ENCODE results near the gene SKIDA1. TPM values are rescaled to one million over a fixed set of nuclear protein-coding genes. Genes with fewer than 3 reads are reported as not detected.
"Not testable (repeated sequence)": the region's sequence is repeated elsewhere in the genome, so short reads cannot be mapped to it uniquely, and the experiment has no call there.

Gene SKIDA1
- total RNA-seq, 1 experiment from 2014 or later: 6.3 TPM

GRCh38 chr10:21552638-21553037 is 27.2 kb upstream of the SKIDA1 start:
- H3K27me3 Mint-ChIP-seq (ENCODE audit: insufficient read depth, unreplicated experiment): no peaks in the 10 kb centered on the region
- TF ChIP-seq CTCF (IDR thresholded peaks at IDR 0.05; ENCODE audit: insufficient read depth in 1 of 2, low read depth in 1 of 2, low read length in 1 of 2, severe bottlenecking in 1 of 2, unreplicated experiment in 1 of 2): no peak
- no peaks in the 10 kb centered on the region for H3K27me3 ChIP-seq (replicated peaks; ENCODE audit: control insufficient read depth, insufficient read depth, low read length)
- no peak overlapping the region for H3K4me3 Mint-ChIP-seq (ENCODE audit: unreplicated experiment)
- no peak overlapping the region for H3K4me3 ChIP-seq (ENCODE audit: low read depth, low read length)
- H3K36me3 ChIP-seq (ENCODE audit: control insufficient read depth, insufficient read depth, low read length): peaks cover 5% of the 10 kb centered on the region
- no peaks in the 10 kb centered on the region for H3K4me1 Mint-ChIP-seq (ENCODE audit: low read depth, unreplicated experiment)
- H3K36me3 Mint-ChIP-seq (ENCODE audit: insufficient read depth, unreplicated experiment): peaks cover 97% of the 10 kb centered on the region
- H3K9me3 ChIP-seq: no peaks in the 10 kb centered on the region
- DNase-seq: no peak
- ChIA-PET CTCF (no interaction called here), POLR2A (no interaction called here)
- no peak overlapping the region for H3K27ac Mint-ChIP-seq (ENCODE audit: unreplicated experiment)
- intact Hi-C loops (cut with micrococcal nuclease; ENCODE audit: unreplicated experiment): no loop called here
- no TSS peak for BruUV-seq (replicated peaks)
- H3K4me1 ChIP-seq: peaks cover 4% of the 10 kb centered on the region; the same call in 1 of the 2 replicates
- H3K9me3 Mint-ChIP-seq (ENCODE audit: unreplicated experiment): no peaks in the 10 kb centered on the region

GRCh38 chr10:21547246-21547645 is 21.8 kb upstream of the SKIDA1 start:
- Histone ChIP-seq H3K4me3 (ENCODE audit: low read depth, low read length) (no peak overlapping the region), H3K36me3 (ENCODE audit: control insufficient read depth, insufficient read depth, low read length) (peaks cover 4% of the 10 kb centered on the region), H3K27me3 (replicated peaks; ENCODE audit: control insufficient read depth, insufficient read depth, low read length) (no peaks in the 10 kb centered on the region), H3K9me3 (no peaks in the 10 kb centered on the region), H3K4me1 (no peaks in the 10 kb centered on the region)
- no TSS peak for BruUV-seq (replicated peaks)
- no peak overlapping the region for H3K27ac Mint-ChIP-seq (ENCODE audit: unreplicated experiment)
- TF ChIP-seq CTCF (IDR thresholded peaks at IDR 0.05; ENCODE audit: insufficient read depth in 1 of 2, low read depth in 1 of 2, low read length in 1 of 2, severe bottlenecking in 1 of 2, unreplicated experiment in 1 of 2): no peak
- ChIA-PET POLR2A (interaction anchor here (0.6 kb wide), 1 partner anchor 217 kb away, joined by 7 read pairs; no protein-coding TSS in a partner anchor), CTCF (no interaction called here)
- no peak for DNase-seq
- H3K36me3 Mint-ChIP-seq (ENCODE audit: insufficient read depth, unreplicated experiment): peaks cover 92% of the 10 kb centered on the region
- no peaks in the 10 kb centered on the region for H3K4me1 Mint-ChIP-seq (ENCODE audit: low read depth, unreplicated experiment)
- no peaks in the 10 kb centered on the region for H3K9me3 Mint-ChIP-seq (ENCODE audit: unreplicated experiment)
- H3K27me3 Mint-ChIP-seq (ENCODE audit: insufficient read depth, unreplicated experiment): no peaks in the 10 kb centered on the region
- intact Hi-C loops (cut with micrococcal nuclease; ENCODE audit: unreplicated experiment): no loop called here
- H3K4me3 Mint-ChIP-seq (ENCODE audit: unreplicated experiment): no peak overlapping the region

GRCh38 chr10:21540701-21541100 is 15.2 kb upstream of the SKIDA1 start:
- H3K27ac Mint-ChIP-seq (ENCODE audit: unreplicated experiment); H3K4me3 ChIP-seq (ENCODE audit: low read depth, low read length); H3K27me3 ChIP-seq (replicated peaks; ENCODE audit: control insufficient read depth, insufficient read depth, low read length); H3K4me1 Mint-ChIP-seq (ENCODE audit: low read depth, unreplicated experiment); H3K36me3 ChIP-seq (ENCODE audit: control insufficient read depth, insufficient read depth, low read length); H3K9me3 Mint-ChIP-seq (ENCODE audit: unreplicated experiment); intact Hi-C loops (cut with micrococcal nuclease; ENCODE audit: unreplicated experiment); H3K4me3 Mint-ChIP-seq (ENCODE audit: unreplicated experiment); H3K27me3 Mint-ChIP-seq (ENCODE audit: insufficient read depth, unreplicated experiment); DNase-seq; POLR2A ChIA-PET; BruUV-seq (replicated peaks); H3K9me3 ChIP-seq; H3K4me1 ChIP-seq: not testable (repeated sequence)
- H3K36me3 Mint-ChIP-seq (ENCODE audit: insufficient read depth, unreplicated experiment): peaks cover 91% of the 10 kb centered on the region
- CTCF ChIA-PET: interaction anchor here (1.1 kb wide), 1 partner anchor 38 kb away, joined by 5 read pairs; no protein-coding TSS in a partner anchor

GRCh38 chr10:21536874-21537273 is 11.4 kb upstream of the SKIDA1 start:
- Mint-ChIP-seq H3K27ac (ENCODE audit: unreplicated experiment) (no peak overlapping the region), H3K9me3 (ENCODE audit: unreplicated experiment) (no peaks in the 10 kb centered on the region), H3K4me1 (ENCODE audit: low read depth, unreplicated experiment) (peaks cover 7% of the 10 kb centered on the region), H3K4me3 (ENCODE audit: unreplicated experiment) (no peak overlapping the region), H3K36me3 (ENCODE audit: insufficient read depth, unreplicated experiment) (peaks cover 81% of the 10 kb centered on the region), H3K27me3 (ENCODE audit: insufficient read depth, unreplicated experiment) (no peaks in the 10 kb centered on the region)
- intact Hi-C loops (cut with micrococcal nuclease; ENCODE audit: unreplicated experiment): no loop called here
- no peak for DNase-seq
- ChIA-PET POLR2A (interaction anchor here (0.5 kb wide), 1 partner anchor 43 kb away, joined by 10 read pairs; no protein-coding TSS in a partner anchor), CTCF (interaction anchor here (0.7 to 0.9 kb wide), 2 partner anchors 41 to 188 kb away, joined by 3 read pairs; no protein-coding TSS in a partner anchor)
- Histone ChIP-seq H3K27me3 (replicated peaks; ENCODE audit: control insufficient read depth, insufficient read depth, low read length) (no peaks in the 10 kb centered on the region), H3K4me3 (ENCODE audit: low read depth, low read length) (no peak overlapping the region), H3K36me3 (ENCODE audit: control insufficient read depth, insufficient read depth, low read length) (peaks cover 2% of the 10 kb centered on the region), H3K9me3 (no peaks in the 10 kb centered on the region), H3K4me1 (peaks cover 16% of the 10 kb centered on the region; the same call in 1 of the 2 replicates)
- TF ChIP-seq CTCF (IDR thresholded peaks at IDR 0.05; ENCODE audit: insufficient read depth in 1 of 2, low read depth in 1 of 2, low read length in 1 of 2, severe bottlenecking in 1 of 2, unreplicated experiment in 1 of 2): no peak
- no TSS peak for BruUV-seq (replicated peaks)

- CTCF ChIA-PET: interaction anchor here (0.7 kb wide), 1 partner anchor 189 kb away, joined by 3 read pairs; no protein-coding TSS in a partner anchor
Measured at GRCh38 chr10:21535976-21536375, 10.5 kb upstream of the SKIDA1 start.

More at GRCh38 chr10:21535976-21536375, 10.5 kb upstream of the SKIDA1 start:
- H3K27me3 Mint-ChIP-seq (ENCODE audit: insufficient read depth, unreplicated experiment); H3K4me3 ChIP-seq (ENCODE audit: low read depth, low read length); intact Hi-C loops (cut with micrococcal nuclease; ENCODE audit: unreplicated experiment); BruUV-seq (replicated peaks); POLR2A ChIA-PET; H3K27ac Mint-ChIP-seq (ENCODE audit: unreplicated experiment); H3K9me3 Mint-ChIP-seq (ENCODE audit: unreplicated experiment); H3K27me3 ChIP-seq (replicated peaks; ENCODE audit: control insufficient read depth, insufficient read depth, low read length); H3K9me3 ChIP-seq; DNase-seq; H3K36me3 ChIP-seq (ENCODE audit: control insufficient read depth, insufficient read depth, low read length); H3K4me1 Mint-ChIP-seq (ENCODE audit: low read depth, unreplicated experiment): not testable (repeated sequence)
- peaks cover 16% of the 10 kb centered on the region; the same call in 1 of the 2 replicates for H3K4me1 ChIP-seq
- Mint-ChIP-seq H3K36me3 (ENCODE audit: insufficient read depth, unreplicated experiment) (peaks cover 72% of the 10 kb centered on the region), H3K4me3 (ENCODE audit: unreplicated experiment) (peak overlapping the region; percentile 85)

All from Caco-2 (cell line).